GM19467 (cell line): Measurements from ENCODE around the gene CPED1.
"Not testable (repeated sequence)": the region's sequence is repeated elsewhere in the genome, so short reads cannot be mapped to it uniquely, and the experiment has no call there.

Experiments used
- ATAC-seq: cut with Tn5 transposase; IDR thresholded peaks from one replicate; pipeline ENCODE4 v1.9.1; 2021; ENCODE audit warnings: mild to moderate bottlenecking, moderate library complexity; ENCODE audit not compliant: unreplicated experiment

Gene CPED1

DNA sequence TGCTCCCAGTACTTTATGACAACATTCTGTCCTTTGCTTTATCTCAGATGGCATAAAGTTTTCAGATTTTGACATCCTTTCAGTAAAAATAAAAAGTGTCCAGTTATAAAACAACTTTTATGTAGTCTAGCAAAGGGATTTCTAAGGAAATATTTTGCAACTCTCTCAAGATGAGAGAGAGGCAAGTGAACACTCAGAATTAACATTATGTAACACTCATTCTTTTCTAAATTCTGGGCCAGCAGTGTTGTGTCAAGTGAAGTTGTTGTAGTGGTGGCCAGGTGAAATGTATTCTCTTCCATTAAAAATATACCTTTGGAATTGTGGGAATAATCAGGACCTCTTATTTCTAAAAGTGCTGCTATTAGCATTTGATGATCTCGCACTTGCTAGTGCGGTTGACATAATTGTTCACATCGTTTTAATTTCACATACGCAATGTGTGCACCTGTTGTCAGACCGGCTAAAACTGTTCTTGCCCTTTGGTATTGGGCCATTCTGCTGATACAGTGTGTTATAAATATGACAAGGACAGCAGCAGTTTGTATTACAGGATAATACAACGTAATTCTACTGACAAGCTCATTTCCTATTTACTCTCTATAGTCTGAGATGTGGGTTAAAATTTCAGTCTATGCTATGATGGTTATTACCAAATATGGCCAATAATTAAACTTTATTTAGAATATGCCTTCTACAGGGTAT lies 23.8 kb downstream of the CPED1 start:
- ATAC-seq, result no peak

DNA sequence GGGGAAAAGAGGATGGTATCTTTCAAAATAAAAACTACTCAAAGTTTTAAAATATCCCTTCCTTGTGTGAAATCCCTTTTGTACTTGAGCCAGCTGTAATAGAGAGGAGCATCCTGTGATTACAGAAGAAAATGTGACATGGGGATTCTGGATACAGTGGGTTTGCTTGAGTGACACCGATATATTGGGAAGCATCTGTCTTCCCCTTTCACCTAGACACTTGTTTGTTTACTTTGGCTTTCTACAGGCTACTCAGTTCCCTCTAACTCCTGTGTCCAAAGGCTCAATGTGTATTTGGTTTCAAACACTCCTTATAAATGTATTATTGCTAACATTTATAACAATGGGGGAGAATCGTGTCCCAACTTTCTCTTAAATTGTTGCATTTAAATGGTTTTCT lies 24.4 kb downstream of the CPED1 start:
- no peak for ATAC-seq

DNA sequence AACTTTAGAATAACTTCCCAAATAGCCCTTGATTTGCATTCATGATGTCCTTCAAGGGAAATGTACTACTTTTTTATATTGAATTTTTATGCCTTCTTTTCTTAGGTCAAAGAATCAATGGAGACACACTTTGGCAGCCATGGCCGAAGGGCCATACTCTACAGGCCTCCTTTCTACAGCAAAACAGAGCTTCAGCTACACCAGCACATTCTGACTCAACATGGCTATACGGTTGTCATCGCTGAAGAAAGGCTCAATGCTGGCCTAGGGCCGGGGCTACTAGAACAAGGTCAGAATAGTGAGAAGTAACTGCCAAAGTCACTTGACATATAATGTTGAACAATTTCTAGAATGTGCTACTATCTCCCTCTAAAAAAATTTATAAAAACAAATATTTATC lies 27.0 kb downstream of the CPED1 start:
- ATAC-seq, result no peak

DNA sequence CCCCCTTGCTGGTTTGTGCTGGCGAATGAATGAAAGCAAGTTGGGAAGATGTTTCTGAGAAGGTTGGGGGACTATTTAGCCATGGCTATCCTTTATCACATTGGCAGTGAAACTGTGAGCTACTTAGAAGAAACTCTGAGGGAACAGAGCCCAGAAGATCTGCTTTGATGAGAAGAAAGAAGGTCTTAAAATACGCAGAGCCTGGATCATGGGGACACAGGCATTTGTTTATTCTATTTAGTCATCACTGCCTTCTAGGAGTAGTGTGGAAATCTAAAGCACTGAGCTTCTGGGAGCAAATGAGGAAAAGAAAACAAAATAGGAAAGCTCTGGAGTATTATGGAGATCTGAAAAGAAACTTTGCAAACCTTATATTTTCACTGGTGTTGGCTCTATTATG lies 28.5 kb downstream of the CPED1 start:
- ATAC-seq, result no peak

DNA sequence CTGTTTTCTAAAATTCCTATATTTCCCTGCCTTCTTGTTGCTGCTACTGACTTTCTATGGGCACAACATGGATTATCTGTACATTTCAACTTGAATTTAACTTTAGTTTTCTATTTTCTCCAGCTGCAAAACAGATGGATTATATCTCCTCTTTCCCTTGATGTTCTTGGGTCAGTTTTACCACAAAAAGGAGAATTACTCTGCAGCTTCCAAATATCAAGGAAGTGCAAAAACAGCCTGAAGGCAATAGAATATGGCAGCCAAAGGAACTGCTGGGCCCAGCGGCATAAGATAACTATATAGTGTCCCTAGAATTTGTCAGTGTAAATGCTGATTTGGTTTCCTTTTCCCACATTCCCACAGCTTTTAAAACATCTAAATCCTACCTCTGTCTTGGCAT lies 29.1 kb downstream of the CPED1 start:
- ATAC-seq, result no peak

DNA sequence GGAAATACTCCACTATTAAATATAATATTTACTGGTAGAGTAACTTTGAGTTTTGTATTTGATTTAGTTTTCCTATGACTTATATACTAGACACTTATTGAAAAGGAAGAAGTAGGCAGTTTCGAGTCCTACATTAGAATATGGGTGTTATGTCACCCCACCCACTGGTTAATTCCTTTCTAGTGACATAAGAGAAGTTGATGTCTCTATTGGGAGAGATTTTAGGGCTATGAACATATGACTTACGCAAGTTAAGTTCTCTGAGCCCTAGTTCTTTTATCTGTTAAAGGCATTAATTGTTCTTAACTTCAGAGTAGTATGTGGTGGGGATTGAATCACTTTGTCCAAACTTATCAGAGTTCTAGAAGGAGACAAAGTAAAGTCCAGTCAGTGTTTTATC lies 30.5 kb downstream of the CPED1 start:
- ATAC-seq, result no peak

DNA sequence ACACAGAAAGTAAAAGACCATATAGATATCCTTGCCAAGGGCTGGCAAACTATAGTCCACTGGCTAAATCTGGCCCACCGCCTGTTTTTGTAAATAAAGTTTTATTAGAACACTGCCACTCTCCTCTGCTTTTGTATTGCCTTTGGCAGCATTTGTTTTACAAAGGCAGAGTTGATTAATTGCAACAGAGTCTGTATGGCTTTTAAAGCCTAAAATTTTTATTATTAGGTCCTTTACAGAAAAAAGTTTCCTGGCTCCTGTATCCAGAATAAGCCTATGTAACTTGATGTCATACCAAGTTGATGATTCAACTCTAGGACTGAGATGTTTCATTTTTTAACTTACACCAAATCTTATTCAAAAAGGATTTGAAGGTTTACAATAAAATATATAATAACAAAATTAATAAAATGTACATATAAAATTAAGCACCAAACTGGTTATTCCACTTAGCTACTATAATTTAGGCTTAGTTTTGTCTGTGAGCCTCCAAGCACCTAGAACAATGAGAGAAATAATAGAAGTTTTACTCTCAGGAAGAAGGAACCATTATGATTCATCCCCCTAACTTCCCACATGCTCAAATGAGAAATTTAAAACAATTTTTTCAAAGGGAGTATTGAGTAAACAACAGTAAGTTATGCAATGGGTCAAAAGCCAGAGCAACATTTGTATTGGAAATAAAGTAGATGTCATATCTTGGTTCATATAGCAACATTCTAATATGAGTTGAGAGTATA lies 31.9 kb downstream of the CPED1 start:
- no peak for ATAC-seq

DNA sequence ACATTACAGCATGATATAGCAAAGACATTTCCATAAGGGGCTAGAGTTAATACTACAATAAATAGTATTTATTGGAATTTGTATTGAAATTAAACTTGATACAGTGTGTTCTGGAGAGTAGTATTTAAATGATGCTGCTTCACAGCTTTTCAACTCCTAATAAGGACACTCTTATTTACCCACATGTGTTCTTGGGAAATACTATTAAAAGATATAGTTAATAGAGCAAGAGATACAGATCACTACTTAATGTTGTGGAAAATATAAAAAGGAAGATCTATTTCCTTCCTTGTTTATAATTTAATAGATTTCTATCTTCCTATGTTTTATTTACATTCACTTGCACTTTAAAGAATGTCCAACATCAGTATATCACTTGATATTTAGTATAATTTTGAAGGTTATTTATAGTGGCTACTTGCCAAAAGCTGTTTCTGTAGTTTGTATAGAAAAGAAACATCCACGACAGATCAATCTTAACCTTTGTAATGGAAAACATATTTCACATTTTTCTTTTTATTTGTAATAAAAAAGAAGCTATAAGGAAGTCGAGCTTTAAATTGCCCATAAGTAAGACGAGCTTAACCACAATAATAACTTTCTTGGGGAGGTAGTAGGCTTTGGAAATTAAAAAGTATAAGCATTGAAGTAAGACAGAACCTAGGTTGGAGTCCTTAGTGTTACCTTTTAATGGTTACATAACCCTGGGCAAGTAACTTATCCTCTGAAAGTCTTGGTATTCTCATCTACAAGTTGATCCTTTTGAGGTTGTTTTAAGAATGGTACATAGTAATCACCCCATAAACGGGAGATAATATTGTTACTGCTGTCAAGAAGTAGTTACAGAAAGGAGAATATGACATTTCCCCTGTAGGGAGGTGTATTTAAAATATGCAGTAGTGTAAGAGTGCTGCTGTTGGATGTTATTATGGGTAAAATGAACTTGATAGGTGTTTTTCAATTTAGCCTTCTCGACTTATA lies 32.8 kb downstream of the CPED1 start:
- no peak for ATAC-seq

DNA sequence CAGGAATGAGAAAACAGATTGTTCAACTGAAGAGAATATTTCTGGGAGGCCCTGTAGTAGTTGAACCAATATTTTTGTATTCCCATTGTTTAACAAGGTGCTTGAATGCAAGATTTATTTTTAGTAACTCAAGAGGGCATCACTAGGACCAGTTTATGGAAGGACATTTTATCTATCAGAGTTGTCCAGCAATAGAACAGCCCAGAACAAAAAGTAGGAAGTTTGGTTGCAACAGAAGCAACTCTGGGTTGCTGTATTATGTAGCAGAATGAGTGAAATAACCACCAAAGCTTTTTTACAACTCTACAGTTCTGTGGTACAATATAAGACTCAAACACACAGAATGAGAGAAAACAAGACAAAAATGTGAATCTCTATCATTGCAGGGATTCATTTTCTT lies 34.7 kb downstream of the CPED1 start:
- no peak for ATAC-seq

DNA sequence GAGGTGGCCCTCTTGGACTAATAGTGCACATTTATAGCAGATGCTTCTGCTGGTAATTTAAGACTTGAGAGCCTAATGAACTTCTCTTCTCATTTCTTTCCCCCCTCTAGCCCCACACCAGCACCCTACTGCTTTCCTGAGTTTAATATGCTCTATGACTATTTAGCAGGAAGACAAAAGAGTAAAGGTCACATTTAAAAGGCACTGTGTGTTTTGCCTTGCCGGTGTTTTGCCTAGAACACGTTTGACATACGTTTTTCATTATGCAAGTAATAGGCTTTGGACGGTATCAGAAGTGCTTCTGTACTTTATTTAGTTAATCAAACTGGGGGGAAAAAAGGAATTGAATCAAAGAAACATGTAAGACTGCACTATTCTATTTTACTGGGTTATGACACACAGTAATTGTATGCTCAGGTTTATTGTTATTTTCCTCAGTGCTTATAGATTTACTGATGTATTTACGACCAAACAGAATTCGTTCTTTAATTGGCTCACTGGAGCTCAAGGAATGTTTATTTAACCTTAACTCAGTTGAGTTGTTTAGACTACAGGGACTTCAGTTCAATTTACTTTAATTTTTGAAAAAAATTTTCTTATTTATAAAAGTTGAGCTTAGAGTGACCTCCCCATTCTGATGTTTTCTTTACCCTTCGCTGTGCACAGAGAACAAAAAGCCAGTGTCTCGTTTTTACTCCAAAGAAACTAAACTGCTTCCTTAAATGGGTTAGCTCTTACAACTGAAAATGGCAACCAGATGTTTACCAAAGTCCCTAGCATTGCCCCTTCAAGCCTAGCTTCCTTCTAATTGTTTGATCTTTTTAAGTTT lies 35.4 kb downstream of the CPED1 start:
- ATAC-seq, result no peak

DNA sequence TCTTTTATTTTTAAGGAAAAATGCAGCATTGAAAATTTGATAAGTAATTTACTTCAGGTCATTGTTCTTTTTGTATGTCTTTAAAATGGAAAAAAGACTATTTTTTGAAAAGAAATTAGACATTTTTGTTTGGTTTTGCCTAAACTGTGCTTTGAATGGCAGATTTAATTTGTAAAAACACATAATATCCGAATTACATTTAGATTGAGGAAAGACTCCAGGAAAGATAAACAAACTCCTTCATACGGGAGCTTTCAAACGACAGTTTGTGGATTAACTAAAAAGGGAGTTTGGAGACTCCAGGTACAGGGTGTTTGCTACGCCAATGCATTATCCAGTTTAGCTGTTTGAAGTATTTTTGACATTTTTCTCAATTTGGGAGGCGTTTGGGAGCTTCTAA lies 36.1 kb downstream of the CPED1 start:
- ATAC-seq, result no peak

DNA sequence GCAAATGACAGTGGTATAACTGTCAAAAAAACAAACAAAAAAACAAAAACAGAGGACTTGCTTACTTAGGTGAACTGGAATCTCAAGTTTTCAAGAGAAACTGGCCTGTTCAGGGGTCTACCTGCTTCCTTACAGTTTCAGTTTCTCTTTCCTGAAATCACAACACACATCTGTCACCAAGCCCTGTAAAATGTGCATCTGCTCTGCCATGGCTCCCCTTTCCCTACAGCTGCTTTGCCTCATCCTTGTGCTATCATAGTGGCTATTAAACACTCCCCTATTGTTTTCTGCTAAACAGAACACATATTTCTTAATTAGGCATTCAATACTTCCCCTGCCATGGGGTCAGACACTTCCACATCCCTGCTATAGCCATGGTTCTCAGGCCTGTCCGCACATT lies 37.6 kb downstream of the CPED1 start:
- ATAC-seq, result no peak

DNA sequence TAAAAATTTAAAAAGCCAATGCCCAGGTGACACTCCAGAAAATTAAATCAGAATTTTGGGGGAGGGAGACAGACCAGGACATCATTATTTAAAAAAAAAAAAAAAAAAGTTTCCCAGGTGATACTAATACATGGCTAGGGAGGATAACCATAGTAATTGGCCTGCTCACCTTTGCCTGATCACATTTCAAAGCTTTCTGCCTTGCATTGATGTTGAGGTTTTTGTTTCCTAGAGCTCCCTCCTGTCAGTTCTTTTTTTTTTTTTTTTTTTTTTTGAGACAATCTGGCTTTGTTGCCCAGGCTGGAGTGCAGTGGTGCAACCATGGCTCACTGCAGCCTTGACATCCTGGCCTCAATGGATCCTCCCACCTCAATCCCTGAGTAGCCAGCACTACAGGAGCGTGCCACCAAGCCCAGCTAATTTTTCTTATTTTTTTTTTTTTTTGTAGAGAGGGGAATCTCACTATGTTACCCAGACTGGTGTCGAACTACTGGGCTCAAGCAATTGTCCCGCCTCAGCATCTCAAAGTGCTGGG lies 38.1 kb downstream of the CPED1 start:
- no peak for ATAC-seq

DNA sequence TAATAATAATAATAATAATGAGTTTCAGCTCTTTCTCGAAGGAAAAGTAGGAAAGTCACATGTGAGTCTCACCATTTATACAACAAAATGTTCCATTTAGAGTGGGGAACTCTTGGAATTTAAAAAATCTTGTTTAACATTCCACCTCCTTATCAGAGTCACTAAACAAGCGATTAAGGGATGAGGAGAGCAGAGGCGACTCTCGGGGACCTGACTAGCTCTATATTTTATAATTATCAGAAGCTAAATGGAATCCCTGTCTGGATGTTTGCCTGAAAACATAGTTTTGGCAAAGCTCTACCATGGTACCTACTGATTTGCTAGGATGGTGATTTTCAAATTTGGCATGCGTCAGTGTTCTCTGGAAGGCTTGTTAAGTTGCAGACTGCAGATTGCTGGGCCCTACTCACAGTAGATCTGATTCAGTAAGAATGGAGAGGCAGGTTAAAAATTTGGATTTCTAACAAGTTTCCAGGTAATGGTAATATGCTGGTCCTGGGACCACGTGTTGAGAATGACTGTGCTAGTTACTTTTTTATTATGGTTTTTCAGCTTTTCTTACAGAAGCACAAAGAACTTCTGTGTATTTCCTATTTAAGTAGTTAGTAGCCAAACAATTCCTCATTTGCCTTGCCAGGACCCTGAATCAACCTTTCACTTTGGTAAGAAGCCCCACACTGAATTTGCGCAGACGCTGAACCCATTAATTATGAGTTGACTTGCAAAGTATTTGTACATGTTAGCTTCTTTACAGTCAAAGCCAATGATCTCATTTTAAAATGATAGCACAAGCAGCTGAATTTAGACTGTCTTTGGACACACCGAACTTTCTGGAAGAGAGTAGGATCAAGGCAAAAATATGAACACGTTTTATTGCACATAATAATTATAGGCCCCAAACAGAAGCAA lies 39.5 kb downstream of the CPED1 start:
- ATAC-seq, result no peak

DNA sequence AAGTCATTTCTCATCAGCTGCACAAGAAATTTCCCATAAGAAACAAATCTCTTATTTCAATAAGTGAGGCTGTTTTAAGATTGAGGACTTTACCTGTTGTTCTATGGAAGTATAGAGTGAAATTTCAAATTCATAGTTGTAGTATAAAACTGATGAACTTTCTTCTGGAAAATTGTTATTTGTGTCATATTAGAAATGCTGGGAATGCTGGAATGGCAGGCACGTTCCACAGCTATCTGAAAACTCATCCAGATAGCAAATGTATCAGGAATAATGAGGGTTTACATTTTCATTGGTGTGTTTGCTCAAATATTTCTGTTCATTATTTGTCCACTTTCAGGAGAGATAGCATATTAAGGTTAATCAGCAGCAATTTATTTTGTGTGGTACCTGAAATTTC lies 40.8 kb downstream of the CPED1 start:
- ATAC-seq, result no peak

DNA sequence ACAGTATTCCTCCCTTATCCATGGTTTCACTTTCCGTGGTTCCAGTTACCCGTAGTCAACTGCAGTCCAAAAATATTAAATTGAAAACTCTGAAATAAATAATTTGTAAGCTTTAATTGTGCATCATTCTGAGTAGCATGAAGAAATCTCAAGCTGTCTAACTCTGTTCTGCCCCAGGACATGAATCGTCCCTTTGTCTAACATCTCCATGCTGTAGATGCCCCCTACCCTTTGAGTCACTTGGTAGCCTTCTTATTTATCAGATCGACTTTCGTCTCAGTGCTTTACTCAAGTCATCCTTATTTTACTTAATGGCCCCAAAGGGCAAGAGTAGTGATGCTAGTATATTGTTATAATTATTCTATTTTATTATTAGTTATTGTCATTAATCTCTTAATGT lies 41.8 kb downstream of the CPED1 start:
- no peak for ATAC-seq

DNA sequence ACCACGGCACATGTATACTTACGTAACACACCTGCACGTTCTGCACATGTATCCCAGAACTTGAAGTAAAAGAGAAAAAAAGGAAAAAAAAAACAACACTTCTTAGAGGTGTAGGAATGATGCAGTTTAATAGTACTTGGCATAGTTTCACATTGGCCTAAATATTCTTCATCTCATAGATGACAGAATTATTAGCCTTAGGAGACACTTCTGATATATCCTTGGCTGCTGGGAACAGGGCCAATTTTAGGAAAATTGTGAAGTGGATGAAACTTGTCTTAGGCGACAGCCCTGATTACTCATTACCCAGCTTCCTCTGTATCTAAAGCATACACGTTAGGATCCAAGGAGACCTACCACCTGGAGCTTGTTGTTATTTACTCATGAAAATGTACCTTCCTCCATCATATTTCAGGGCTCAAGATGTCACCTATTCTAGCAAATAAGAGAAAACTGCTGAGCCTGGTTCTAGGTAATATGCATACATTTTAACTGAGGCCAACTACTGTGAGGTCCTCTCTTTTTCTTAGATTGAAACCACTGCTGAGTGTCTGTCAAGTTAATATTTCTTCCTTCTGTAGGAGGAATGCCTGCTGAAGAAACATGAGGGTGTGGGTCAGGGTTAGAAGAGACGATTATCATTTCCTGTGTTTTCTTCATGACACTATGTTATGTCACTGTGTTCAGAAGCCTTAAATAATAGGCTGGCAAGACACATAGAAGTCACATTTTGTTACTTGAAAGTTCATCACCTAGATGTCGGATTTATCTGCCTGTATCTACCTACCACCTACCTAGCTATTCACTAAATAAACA lies 44.3 kb downstream of the CPED1 start:
- ATAC-seq, result no peak

DNA sequence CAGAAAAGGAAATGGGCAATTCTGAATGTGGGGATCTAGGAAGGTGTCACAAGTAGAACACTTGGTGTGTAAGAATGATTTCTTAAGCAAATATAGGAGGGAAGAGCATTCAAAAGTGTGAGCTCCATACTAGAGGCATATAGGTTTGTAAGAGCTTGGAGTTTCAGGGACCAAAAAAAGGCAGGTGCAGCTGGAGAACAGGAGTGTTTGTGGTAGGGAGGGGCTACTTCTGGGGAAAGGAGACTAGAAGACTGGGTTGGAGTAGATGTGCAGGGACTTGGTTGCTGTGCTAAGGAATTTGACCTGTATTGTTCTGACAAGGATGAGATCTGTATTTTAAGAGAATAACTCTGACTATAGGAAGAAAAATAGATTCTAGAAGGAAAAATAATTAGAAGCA lies 46.4 kb downstream of the CPED1 start:
- ATAC-seq, result no peak

DNA sequence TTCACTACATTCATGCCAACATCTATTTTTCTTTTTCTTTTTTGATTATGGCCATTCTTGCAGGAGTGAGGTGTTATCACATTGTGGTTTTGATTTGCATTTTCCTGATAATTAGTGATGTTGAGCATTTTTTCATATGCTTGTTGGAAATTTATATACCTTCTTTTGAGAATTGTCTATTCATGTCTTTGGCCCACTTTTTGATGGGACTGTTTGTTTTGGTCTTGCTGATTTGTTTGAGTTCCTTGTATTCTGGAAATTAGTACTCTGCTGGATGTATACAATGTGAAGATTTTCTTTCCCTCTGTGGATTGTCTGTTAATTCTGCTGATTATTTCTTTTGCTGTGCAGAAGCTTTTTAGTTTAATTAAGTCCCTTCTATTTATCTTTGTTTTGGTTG lies 48.3 kb downstream of the CPED1 start:
- not testable (repeated sequence) for ATAC-seq
